ENCODE data around the gene PHACTR3. TPM values are rescaled to one million over a fixed set of nuclear protein-coding genes. Genes with fewer than 3 reads are reported as not detected.
A peak's percentile ranks its signal among the peaks of the same experiment; 100 is the strongest.

PHACTR3 gene
- total RNA-seq, 1 experiment from 2014 or later: 30.6 TPM

- no peak overlapping the region for H3K9ac ChIP-seq (ENCODE audit: low read length)
- no peaks in the 10 kb centered on the region for H3F3A ChIP-seq (ENCODE audit: low read length, unreplicated experiment)
- H4K20me1 ChIP-seq (ENCODE audit: low read length): no peaks in the 10 kb centered on the region
- peak overlapping the region; percentile 39 for H3K4me2 ChIP-seq (ENCODE audit: low read length)
- no TSS peak for BruUV-seq (replicated peaks)
- no peak for TF ChIP-seq CTCF (conservative IDR thresholded peaks at IDR 0.05; ENCODE audit: low read depth, low read length)
- TF ChIP-seq EZH2phosphoT487 (IDR thresholded peaks at IDR 0.05; ENCODE audit: borderline replicate concordance, low read length): no peak
- no peak for TF ChIP-seq EZH2 (IDR thresholded peaks at IDR 0.05; ENCODE audit: low read length, unreplicated experiment)
- ChIA-PET POLR2A (ENCODE audit: unreplicated experiment) (no interaction called here), CTCF (interaction anchor here (0.5 kb wide), 1 partner anchor 136 kb away, joined by 4 read pairs; no protein-coding TSS in a partner anchor)
- H3K4me3 ChIP-seq (ENCODE audit: low read length): no peak overlapping the region
- DNase-seq (peak; percentile 52), ATAC-seq (peak; percentile 77)
- H3K27ac ChIP-seq (ENCODE audit: low read length): no peak overlapping the region
- H3K27me3 ChIP-seq (ENCODE audit: low read length): no peaks in the 10 kb centered on the region
- H3K9me3 ChIP-seq (ENCODE audit: low read length): no peaks in the 10 kb centered on the region
- no peaks in the 10 kb centered on the region for H3K79me2 ChIP-seq (ENCODE audit: low read length)
- peaks cover 23% of the 10 kb centered on the region for H3K4me1 ChIP-seq (ENCODE audit: insufficient read depth, low read length)
- peak overlapping the region; percentile 43; the same call in 1 of the 2 replicates for H2AFZ ChIP-seq (ENCODE audit: low read length)
- no peaks in the 10 kb centered on the region for H3K9me2 ChIP-seq (replicated peaks; ENCODE audit: low read length)
- H3K36me3 ChIP-seq (ENCODE audit: low read depth, low read length): no peaks in the 10 kb centered on the region
- intact Hi-C loops (cut with micrococcal nuclease): no loop called here
Observed at GRCh38 chr20:59772931-59773913, 168.9 kb downstream of the PHACTR3 start.

- H3F3A ChIP-seq (ENCODE audit: low read length, unreplicated experiment): no peaks in the 10 kb centered on the region
- no peak overlapping the region for H3K4me3 ChIP-seq (ENCODE audit: low read length)
- ChIA-PET POLR2A (ENCODE audit: unreplicated experiment) (no interaction called here), CTCF (no interaction called here)
- no peaks in the 10 kb centered on the region for H3K9me2 ChIP-seq (replicated peaks; ENCODE audit: low read length)
- ATAC-seq (no peak), DNase-seq (no peak)
- H3K79me2 ChIP-seq (ENCODE audit: low read length): no peaks in the 10 kb centered on the region
- H3K9ac ChIP-seq (ENCODE audit: low read length): no peak overlapping the region
- no peaks in the 10 kb centered on the region for H3K27me3 ChIP-seq (ENCODE audit: low read length)
- H3K4me2 ChIP-seq (ENCODE audit: low read length): no peak overlapping the region
- H4K20me1 ChIP-seq (ENCODE audit: low read length): no peaks in the 10 kb centered on the region
- intact Hi-C loops (cut with micrococcal nuclease): no loop called here
- TF ChIP-seq CTCF (conservative IDR thresholded peaks at IDR 0.05; ENCODE audit: low read depth, low read length): no peak
- no peak for TF ChIP-seq EZH2phosphoT487 (IDR thresholded peaks at IDR 0.05; ENCODE audit: borderline replicate concordance, low read length)
- no peak for TF ChIP-seq EZH2 (IDR thresholded peaks at IDR 0.05; ENCODE audit: low read length, unreplicated experiment)
- peaks cover 23% of the 10 kb centered on the region for H3K4me1 ChIP-seq (ENCODE audit: insufficient read depth, low read length)
- BruUV-seq (replicated peaks): no TSS peak
- H3K36me3 ChIP-seq (ENCODE audit: low read depth, low read length): no peaks in the 10 kb centered on the region
- no peaks in the 10 kb centered on the region for H3K9me3 ChIP-seq (ENCODE audit: low read length)
- no peak overlapping the region for H2AFZ ChIP-seq (ENCODE audit: low read length)
- no peak overlapping the region for H3K27ac ChIP-seq (ENCODE audit: low read length)
Observed at GRCh38 chr20:59774204-59774641, 169.9 kb downstream of the PHACTR3 start.
